ENCODE data around the gene CCT2. TPM values are rescaled to one million over a fixed set of nuclear protein-coding genes. Genes with fewer than 3 reads are reported as not detected.
"Not testable (repeated sequence)": the region's sequence is repeated elsewhere in the genome, so short reads cannot be mapped to it uniquely, and the experiment has no call there.

Gene CCT2
- total RNA-seq, 1 experiment from 2014 or later: 345 TPM

- no peaks in the 10 kb centered on the region for H3K9me3 ChIP-seq (ENCODE audit: low read length)
- no peaks in the 10 kb centered on the region for H4K20me1 ChIP-seq (ENCODE audit: low read length)
- no peaks in the 10 kb centered on the region for H3K9me2 ChIP-seq (replicated peaks; ENCODE audit: low read length)
- no peak overlapping the region for H3K9ac ChIP-seq (ENCODE audit: low read length)
- H3K27ac ChIP-seq (ENCODE audit: low read length): no peak overlapping the region
- H3K4me1 ChIP-seq (ENCODE audit: insufficient read depth, low read length): no peaks in the 10 kb centered on the region
- no peak overlapping the region for H3K4me3 ChIP-seq (ENCODE audit: low read length)
- DNase-seq: no peak
- ChIA-PET CTCF (no interaction called here), POLR2A (ENCODE audit: unreplicated experiment) (interaction anchor here (0.8 kb wide), 1 partner anchor 177 kb away, joined by 6 read pairs; no protein-coding TSS in a partner anchor)
- H3K36me3 ChIP-seq (ENCODE audit: low read depth, low read length): peaks cover 46% of the 10 kb centered on the region
- H3K4me2 ChIP-seq (ENCODE audit: low read length): no peak overlapping the region
- no peaks in the 10 kb centered on the region for H3K27me3 ChIP-seq (ENCODE audit: low read length)
- TF ChIP-seq EZH2 (IDR thresholded peaks at IDR 0.05; ENCODE audit: low read length, unreplicated experiment) (no peak), EZH2phosphoT487 (IDR thresholded peaks at IDR 0.05; ENCODE audit: borderline replicate concordance, low read length) (no peak), CTCF (conservative IDR thresholded peaks at IDR 0.05; ENCODE audit: low read depth, low read length) (no peak; the same call in 1 of the 2 replicates)
- no peak overlapping the region for H2AFZ ChIP-seq (ENCODE audit: low read length)
- no peaks in the 10 kb centered on the region for H3F3A ChIP-seq (ENCODE audit: low read length, unreplicated experiment)
- intact Hi-C loops (cut with micrococcal nuclease): no loop called here
- peak; percentile 37; the same call in 1 of the 2 replicates for ATAC-seq
- BruUV-seq (replicated peaks): no TSS peak
- H3K79me2 ChIP-seq (ENCODE audit: low read length): no peaks in the 10 kb centered on the region
Measured at GRCh38 chr12:69602954-69603353, 17.7 kb downstream of the CCT2 start.

GRCh38 chr12:69603556-69603955 is 18.3 kb downstream of the CCT2 start:
- H3K79me2 ChIP-seq (ENCODE audit: low read length); H3K4me2 ChIP-seq (ENCODE audit: low read length); ATAC-seq; H3K4me1 ChIP-seq (ENCODE audit: insufficient read depth, low read length); H3F3A ChIP-seq (ENCODE audit: low read length, unreplicated experiment); H3K27me3 ChIP-seq (ENCODE audit: low read length); H4K20me1 ChIP-seq (ENCODE audit: low read length); H3K27ac ChIP-seq (ENCODE audit: low read length); DNase-seq; BruUV-seq (replicated peaks); CTCF ChIA-PET; H3K9me2 ChIP-seq (replicated peaks; ENCODE audit: low read length); intact Hi-C loops (cut with micrococcal nuclease); H2AFZ ChIP-seq (ENCODE audit: low read length); H3K9ac ChIP-seq (ENCODE audit: low read length); H3K9me3 ChIP-seq (ENCODE audit: low read length); H3K4me3 ChIP-seq (ENCODE audit: low read length): not testable (repeated sequence)
- POLR2A ChIA-PET (ENCODE audit: unreplicated experiment): interaction anchor here (0.8 kb wide), 1 partner anchor 177 kb away, joined by 6 read pairs; no protein-coding TSS in a partner anchor
- H3K36me3 ChIP-seq (ENCODE audit: low read depth, low read length): peaks cover 40% of the 10 kb centered on the region

GRCh38 chr12:69604275-69604674 is 19.0 kb downstream of the CCT2 start:
- H3K4me3 ChIP-seq (ENCODE audit: low read length); H3F3A ChIP-seq (ENCODE audit: low read length, unreplicated experiment); POLR2A ChIA-PET (ENCODE audit: unreplicated experiment); H3K9me3 ChIP-seq (ENCODE audit: low read length); H3K4me2 ChIP-seq (ENCODE audit: low read length); H3K79me2 ChIP-seq (ENCODE audit: low read length); H3K27ac ChIP-seq (ENCODE audit: low read length); DNase-seq; H3K4me1 ChIP-seq (ENCODE audit: insufficient read depth, low read length); CTCF ChIA-PET; BruUV-seq (replicated peaks); H2AFZ ChIP-seq (ENCODE audit: low read length); H3K9me2 ChIP-seq (replicated peaks; ENCODE audit: low read length); H4K20me1 ChIP-seq (ENCODE audit: low read length); ATAC-seq; intact Hi-C loops (cut with micrococcal nuclease); H3K27me3 ChIP-seq (ENCODE audit: low read length); H3K9ac ChIP-seq (ENCODE audit: low read length): not testable (repeated sequence)
- H3K36me3 ChIP-seq (ENCODE audit: low read depth, low read length): peaks cover 35% of the 10 kb centered on the region

GRCh38 chr12:69608114-69608513 is 22.9 kb downstream of the CCT2 start:
- POLR2A ChIA-PET (ENCODE audit: unreplicated experiment): interaction anchor here (0.6 kb wide), 1 partner anchor 241 kb away, joined by 6 read pairs; no protein-coding TSS in a partner anchor
- H3F3A ChIP-seq (ENCODE audit: low read length, unreplicated experiment): no peaks in the 10 kb centered on the region
- no peak overlapping the region for H2AFZ ChIP-seq (ENCODE audit: low read length)
- no peaks in the 10 kb centered on the region for H3K9me2 ChIP-seq (replicated peaks; ENCODE audit: low read length)
- H4K20me1 ChIP-seq (ENCODE audit: low read length): no peaks in the 10 kb centered on the region
- no TSS peak for BruUV-seq (replicated peaks)
- intact Hi-C loops (cut with micrococcal nuclease): no loop called here
- DNase-seq (no peak), ATAC-seq (no peak)
- H3K4me2 ChIP-seq (ENCODE audit: low read length): no peak overlapping the region
- no peaks in the 10 kb centered on the region for H3K9me3 ChIP-seq (ENCODE audit: low read length)
- H3K27me3 ChIP-seq (ENCODE audit: low read length): no peaks in the 10 kb centered on the region
- no peaks in the 10 kb centered on the region for H3K36me3 ChIP-seq (ENCODE audit: low read depth, low read length)
- H3K4me1 ChIP-seq (ENCODE audit: insufficient read depth, low read length): no peaks in the 10 kb centered on the region
- TF ChIP-seq EZH2phosphoT487 (IDR thresholded peaks at IDR 0.05; ENCODE audit: borderline replicate concordance, low read length): no peak
- TF ChIP-seq EZH2 (IDR thresholded peaks at IDR 0.05; ENCODE audit: low read length, unreplicated experiment): no peak
- no peak for TF ChIP-seq CTCF (conservative IDR thresholded peaks at IDR 0.05; ENCODE audit: low read depth, low read length)
- no peak overlapping the region for H3K9ac ChIP-seq (ENCODE audit: low read length)
- CTCF ChIA-PET: no interaction called here
- H3K79me2 ChIP-seq (ENCODE audit: low read length): no peaks in the 10 kb centered on the region
- no peak overlapping the region for H3K4me3 ChIP-seq (ENCODE audit: low read length)
- no peak overlapping the region for H3K27ac ChIP-seq (ENCODE audit: low read length)
